Ovary (tissue), 9 donors: ENCODE data around the gene ARAP1. TPM values are rescaled to one million over a fixed set of nuclear protein-coding genes. Genes with fewer than 3 reads are reported as not detected.

Experiments used
- DNase-seq, 5 donors: peaks; one replicate each; pipeline ENCODE4 v3.0.0-alpha.2; 2019 to 2020
- H3K27ac ChIP-seq, 2 donors: fragments of 200-600 bp; one replicate each; pipeline versions ENCODE4 v1.5.1 to v1.8.0; 2019 to 2022
- H3K27me3 ChIP-seq: fragments of 200-600 bp; one replicate; pipeline ENCODE4 v1.8.0; 2022
- H3K36me3 ChIP-seq: fragments of 200-600 bp; sonication (generic); one replicate; pipeline ENCODE4 v1.5.1; 2019
- H3K4me1 ChIP-seq: one replicate; pipeline ENCODE4 v1.8.1; 2013; ENCODE audit warnings: mild to moderate bottlenecking, moderate library complexity; ENCODE audit not compliant: insufficient read depth
- H3K4me3 ChIP-seq: fragments of 200-600 bp; sonication (generic); one replicate; pipeline ENCODE4 v1.5.1; 2017
- H3K9me3 ChIP-seq, 2 donors: fragments of 200-600 bp in 1 of 2; sonication (generic) in 1 of 2; one replicate each; pipeline versions ENCODE4 v1.5.1 to v1.8.1; 2013 to 2019; ENCODE audit warnings: mild to moderate bottlenecking in 1 of 2, moderate library complexity in 1 of 2
- EP300 ChIP-seq: sonication (generic); formaldehyde crosslinking; IDR thresholded peaks from one replicate; pipeline ENCODE4 v1.6.1; 2017; ENCODE audit warnings: antibody characterized with exemption
- POLR2A ChIP-seq: fragments of 450-650 bp; IDR thresholded peaks from one replicate; pipeline ENCODE4 v1.6.1; 2017; ENCODE audit warnings: antibody characterized with exemption, mild to moderate bottlenecking, moderate library complexity
- WGBS, 3 donors: extraction: QIAGEN DNeasy Blood & Tissue Kit in 1 of 3; methylation state at CpG; one replicate each; pipeline versions ENCODE4 v1.1.5 to v1.1.7; 2013 to 2017; 5-methylcytosine and 5-hydroxymethylcytosine counted together
- intact Hi-C, 4 donors: fragments of 100-400 bp; cut with DNase I; formaldehyde crosslinking; loops; one replicate each; pipeline versions ENCODE4 v1.11.0 to v1.15.1; 2022 to 2023
- polyA plus RNA-seq, 2 donors: library from polyadenylated mRNA; stranded (reverse); fragments of 200-250 nt in 1 of 2; fragments of 350-450 nt in 1 of 2; fragmentation: Illumina TruSeq in 1 of 2; extraction: RNeasy Lipid Tissue Mini Kit (QIAGEN cat#74804) in 1 of 2; gene quantifications; one replicate each; pipeline ENCODE4 v1.2.3, GENCODE V29; 2013 to 2014
- total RNA-seq, 7 donors: library from RNA; depleted of rRNA in 2 of 7; stranded (reverse); fragments of >200 nt in 2 of 7; fragmentation: NEBNext Ultra II Directional in 3 of 7; extraction: Animal tissue kit (Norgen Biotek cat#: 25700) in 3 of 7; gene quantifications; one replicate each; pipeline versions ENCODE4 v1.1.0 to v1.2.4, GENCODE V29; 2016 to 2023
- TF ChIP-seq, protein P1 (sequence below), 3 donors: fragments of 450-650 bp in 2 of 3; fragments of 200-600 bp in 1 of 3; IDR thresholded peaks; one replicate each; pipeline versions ENCODE4 v1.5.1 to v1.8.0; 2016 to 2022; ENCODE audit warnings: antibody characterized with exemption in 3 of 3, mild to moderate bottlenecking in 1 of 3
- donor health status: DM: no; HTN: no; CAD: no; lungs with moderate emphysema.
- donor health status: DM: no; HTN: no; CAD: no.
- donor health status: Bipolar disorder and iron deficiency.
- donor health status: DM: yes; HTN: yes; CAD: no.
- donor health status: DM: no; HTN: no; CAD: no.
- donor health status: DM: yes; HTN: yes; CAD: no.

ARAP1 gene
- total and polyA plus RNA-seq, 9 donors: 39.0 to 162 (median 79.0) TPM

DNA sequence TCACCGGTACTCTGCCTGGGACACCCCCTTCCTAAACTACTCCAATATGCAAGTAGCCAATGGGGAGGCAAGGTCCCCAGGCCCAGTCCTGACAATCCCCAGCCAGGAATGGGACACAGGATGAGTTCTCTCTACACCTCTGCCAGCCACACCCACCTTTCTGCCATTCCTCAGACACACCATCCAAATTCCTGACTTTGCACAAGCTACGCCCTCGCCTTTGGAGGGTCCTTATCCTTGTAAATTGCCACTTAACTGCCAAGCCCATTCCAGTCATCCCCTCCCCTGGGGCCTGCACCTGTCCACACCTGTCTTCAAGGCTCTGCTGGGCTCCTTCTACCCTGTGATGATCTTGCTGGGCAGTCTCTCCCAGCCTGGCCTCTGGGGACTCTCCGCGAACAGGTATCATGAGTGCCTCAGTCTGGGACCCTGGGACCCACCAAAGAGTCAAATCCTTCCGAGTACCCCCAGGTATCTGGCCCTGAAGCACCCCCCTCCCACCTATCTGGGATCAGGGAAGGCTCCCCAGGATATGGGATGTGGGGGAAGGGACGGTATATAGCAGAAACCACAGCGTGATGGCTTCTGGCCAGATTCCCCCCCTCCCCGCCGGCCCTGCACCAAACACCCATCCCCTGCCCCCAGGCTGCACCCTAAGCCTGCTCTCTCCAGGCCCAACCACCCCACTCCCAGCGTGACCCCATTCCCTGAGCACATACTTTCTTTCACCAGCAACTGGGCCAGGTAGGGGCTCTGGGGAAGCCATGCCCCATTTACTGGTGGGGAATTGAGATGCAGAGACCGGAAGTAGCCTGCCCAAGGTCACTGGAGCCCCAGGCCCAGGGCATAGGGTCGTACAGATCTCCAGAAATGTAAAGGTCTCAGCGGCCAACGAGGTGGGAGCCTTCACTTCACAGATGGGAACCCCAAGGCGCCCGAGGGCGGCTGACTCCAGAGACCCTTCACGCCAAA lies 806 bp downstream of the ARAP1 start:
- H3K36me3 ChIP-seq: no peaks in the 10 kb centered on the region
- TF ChIP-seq, protein P1, sequence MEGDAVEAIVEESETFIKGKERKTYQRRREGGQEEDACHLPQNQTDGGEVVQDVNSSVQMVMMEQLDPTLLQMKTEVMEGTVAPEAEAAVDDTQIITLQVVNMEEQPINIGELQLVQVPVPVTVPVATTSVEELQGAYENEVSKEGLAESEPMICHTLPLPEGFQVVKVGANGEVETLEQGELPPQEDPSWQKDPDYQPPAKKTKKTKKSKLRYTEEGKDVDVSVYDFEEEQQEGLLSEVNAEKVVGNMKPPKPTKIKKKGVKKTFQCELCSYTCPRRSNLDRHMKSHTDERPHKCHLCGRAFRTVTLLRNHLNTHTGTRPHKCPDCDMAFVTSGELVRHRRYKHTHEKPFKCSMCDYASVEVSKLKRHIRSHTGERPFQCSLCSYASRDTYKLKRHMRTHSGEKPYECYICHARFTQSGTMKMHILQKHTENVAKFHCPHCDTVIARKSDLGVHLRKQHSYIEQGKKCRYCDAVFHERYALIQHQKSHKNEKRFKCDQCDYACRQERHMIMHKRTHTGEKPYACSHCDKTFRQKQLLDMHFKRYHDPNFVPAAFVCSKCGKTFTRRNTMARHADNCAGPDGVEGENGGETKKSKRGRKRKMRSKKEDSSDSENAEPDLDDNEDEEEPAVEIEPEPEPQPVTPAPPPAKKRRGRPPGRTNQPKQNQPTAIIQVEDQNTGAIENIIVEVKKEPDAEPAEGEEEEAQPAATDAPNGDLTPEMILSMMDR (IDR thresholded peaks at IDR 0.05): no peak
- TF ChIP-seq EP300: no peak
- no peak for TF ChIP-seq POLR2A
- WGBS, 3 donors: 41 to 47% (median 41%) methylated on average over 19 of the region's 19 CpGs
- DNase-seq: no peak
- peaks cover 10% of the 10 kb centered on the region for H3K4me1 ChIP-seq
- H3K27ac ChIP-seq: peak overlapping the region in 1 of 2 donors; percentile 48
- intact Hi-C loops: no loop called here
- no peaks in the 10 kb centered on the region for H3K27me3 ChIP-seq
- H3K4me3 ChIP-seq: peak overlapping the region; percentile 60
- H3K9me3 ChIP-seq: no peaks in the 10 kb centered on the region

DNA sequence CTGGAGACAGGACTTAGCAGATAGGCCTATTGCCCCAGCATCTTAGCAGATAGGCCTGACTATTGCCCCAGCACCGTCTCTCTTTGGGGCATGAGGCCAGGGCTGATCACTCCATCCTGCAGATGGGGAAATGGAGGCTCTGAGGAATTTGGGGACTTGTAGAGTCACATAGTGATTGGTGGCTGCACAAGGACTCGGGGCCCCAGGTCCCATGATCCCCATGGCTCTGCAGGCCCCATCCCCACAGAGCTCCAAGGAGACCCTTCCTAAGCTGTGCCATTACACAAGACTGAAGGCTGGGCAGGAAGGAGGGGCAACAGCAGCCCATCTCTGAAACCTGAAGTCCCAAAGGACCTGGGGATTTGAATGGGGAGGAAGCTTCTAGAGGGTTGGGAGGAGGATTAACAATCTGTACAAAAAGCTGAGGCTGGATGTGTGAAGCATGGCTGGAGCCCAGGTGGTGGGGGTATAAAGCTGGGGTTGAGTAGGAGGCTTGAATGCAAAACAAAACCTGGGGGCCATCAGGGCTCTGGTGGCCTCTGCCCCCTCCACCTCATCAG lies 1.6 kb downstream of the ARAP1 start:
- no peak overlapping the region for H3K4me3 ChIP-seq
- H3K27ac ChIP-seq: no peak overlapping the region
- no peak for DNase-seq
- intact Hi-C loops: no loop called here
- no peaks in the 10 kb centered on the region for H3K27me3 ChIP-seq
- peaks cover 10% of the 10 kb centered on the region for H3K4me1 ChIP-seq
- TF ChIP-seq, protein P1 (IDR thresholded peaks at IDR 0.05): no peak
- TF ChIP-seq POLR2A (no peak), EP300 (no peak)
- H3K36me3 ChIP-seq: no peaks in the 10 kb centered on the region
- H3K9me3 ChIP-seq: no peaks in the 10 kb centered on the region
- WGBS, 3 donors: 89 to 97% (median 96%) methylated on average over 2 of the region's 2 CpGs

DNA sequence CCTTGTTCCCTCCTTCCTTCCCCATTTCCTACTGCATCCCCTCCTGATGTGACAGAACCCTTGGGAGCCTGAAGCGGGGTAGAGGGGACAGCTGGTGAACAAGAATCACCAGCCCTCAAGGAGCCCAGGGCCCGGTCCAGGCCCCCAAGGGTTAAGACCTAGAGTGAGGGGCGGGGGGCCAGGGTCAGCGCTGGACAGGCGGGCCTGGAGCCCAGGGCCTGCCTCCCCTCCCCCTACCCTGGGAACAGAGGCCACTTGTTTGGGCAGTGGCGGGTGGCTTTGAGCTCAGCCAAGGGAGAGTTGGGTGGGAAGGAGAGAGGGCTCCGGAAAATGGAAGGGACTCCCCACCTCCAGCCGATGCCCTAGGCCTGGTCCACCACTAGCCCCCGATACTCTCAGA lies 2.1 kb downstream of the ARAP1 start:
- DNase-seq: no peak
- TF ChIP-seq, protein P1 (IDR thresholded peaks at IDR 0.05): no peak
- no peak for TF ChIP-seq POLR2A
- no peak for TF ChIP-seq EP300
- Histone ChIP-seq H3K27ac (no peak overlapping the region), H3K27me3 (no peaks in the 10 kb centered on the region), H3K4me3 (no peak overlapping the region), H3K36me3 (no peaks in the 10 kb centered on the region), H3K9me3 (no peaks in the 10 kb centered on the region), H3K4me1 (peaks cover 10% of the 10 kb centered on the region)
- intact Hi-C loops: no loop called here
- WGBS, 3 donors: 80 to 86% (median 82%) methylated on average over 9 of the region's 9 CpGs

DNA sequence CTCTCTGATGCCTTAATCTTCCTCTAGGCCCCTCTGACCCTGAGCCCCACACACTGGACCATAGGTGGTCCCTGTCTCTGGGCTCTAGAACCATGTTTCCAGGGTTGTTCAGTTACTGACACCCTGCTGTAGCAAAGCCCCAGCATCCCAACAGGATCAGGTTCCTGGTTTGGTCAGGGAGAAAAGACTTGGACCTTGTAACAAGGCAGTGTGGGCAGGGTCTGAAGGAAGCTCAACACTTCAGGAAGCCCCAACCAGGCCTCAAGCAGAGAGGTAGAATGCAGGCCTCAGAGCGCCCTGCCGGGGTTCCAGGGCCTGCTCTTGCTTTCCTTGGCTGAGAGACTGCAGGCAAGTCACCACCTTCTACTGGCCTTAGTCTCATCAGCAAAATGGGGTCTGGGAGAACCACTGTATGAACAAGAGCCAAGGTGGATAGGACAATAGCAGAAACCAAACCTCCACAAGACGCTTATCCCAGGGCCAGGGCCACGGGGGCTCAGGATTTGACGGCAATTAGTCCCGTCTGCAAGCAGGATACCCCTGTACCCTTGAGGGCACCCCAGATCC lies 4.8 kb downstream of the ARAP1 start:
- Histone ChIP-seq H3K36me3 (no peaks in the 10 kb centered on the region), H3K27ac (no peak overlapping the region), H3K4me3 (no peak overlapping the region), H3K9me3 (no peaks in the 10 kb centered on the region), H3K27me3 (no peaks in the 10 kb centered on the region), H3K4me1 (peaks cover 5% of the 10 kb centered on the region)
- DNase-seq: no peak
- WGBS, 3 donors: 95 to 96% (median 95%) methylated on average over 6 of the region's 6 CpGs
- TF ChIP-seq POLR2A (no peak), EP300 (no peak)
- TF ChIP-seq, protein P1 (IDR thresholded peaks at IDR 0.05): no peak
- intact Hi-C loops: no loop called here
